GM12865 (cell line): ENCODE measurements around the gene MRE11.

Experiments
- DNase-seq: peaks from one replicate; pipeline ENCODE4 v3.0.0; 2010; ENCODE audit warnings: low read depth
- H3K4me3 ChIP-seq: 2 replicates; pipeline ENCODE4 v1.5.1; 2011; ENCODE audit warnings: mild to moderate bottlenecking, low read depth, low read length, control low read depth
- CTCF ChIP-seq: IDR thresholded peaks from 2 replicates; pipeline ENCODE4 v1.5.1; 2011; ENCODE audit warnings: low read length, control low read depth, low read depth, inconsistent platforms; ENCODE audit not compliant: insufficient read depth; ENCODE audit errors: missing control alignments

MRE11 gene

GRCh38 chr11:94493281-94494125, at the start of gene MRE11, which contains the start of gene ANKRD49:
TSS of gene MRE11 (minus strand) at chr11:94493844. CDS start at chr11:94492801, 1,043 bp downstream.
TSS of gene ANKRD49 (plus strand) at chr11:94493984. CDS start at chr11:94496694, 2,710 bp downstream.
- peak within 1 kb of the TSS; percentile 82 for H3K4me3 ChIP-seq
- no peak for TF ChIP-seq CTCF
- DNase-seq = peak; percentile 98

- H3K4me3 ChIP-seq = no peak overlapping the region
- no peak for DNase-seq
- no peak for TF ChIP-seq CTCF
Observed at GRCh38 chr11:94539420-94539819, 45.8 kb upstream of the MRE11 start.

- H3K4me3 ChIP-seq = no peak overlapping the region
- DNase-seq = no peak
- no peak for TF ChIP-seq CTCF
Observed at GRCh38 chr11:94537031-94537600, 43.5 kb upstream of the MRE11 start.

GRCh38 chr11:94536386-94536785, 42.7 kb upstream of the MRE11 start:
- H3K4me3 ChIP-seq = no peak overlapping the region
- no peak for TF ChIP-seq CTCF
- DNase-seq = no peak

- no peak overlapping the region for H3K4me3 ChIP-seq
- no peak for DNase-seq
- no peak for TF ChIP-seq CTCF
Observed at GRCh38 chr11:94533696-94534630, 40.3 kb upstream of the MRE11 start.

- DNase-seq = no peak
- H3K4me3 ChIP-seq = no peak overlapping the region
- no peak for TF ChIP-seq CTCF
Observed at GRCh38 chr11:94533206-94533605, 39.6 kb upstream of the MRE11 start.
